NT2/D1 (cell line): ENCODE results near the gene HPCAL1.

ENCODE experiments used
- YY1 ChIP-seq: IDR thresholded peaks from 2 replicates; pipeline ENCODE4 v1.6.1; 2011; ENCODE audit not compliant: insufficient read length, insufficient read depth
- ZNF274 ChIP-seq: IDR thresholded peaks from 2 replicates; pipeline ENCODE4 v1.6.1; 2011; ENCODE audit warnings: mild to moderate bottlenecking, low read depth, low read length

GRCh38 chr2:10320575-10320931, 17.8 kb downstream of the HPCAL1 start:
- no peak for TF ChIP-seq YY1
- no peak for TF ChIP-seq ZNF274
